ENCODE data around the gene TRMT5.

DNA sequence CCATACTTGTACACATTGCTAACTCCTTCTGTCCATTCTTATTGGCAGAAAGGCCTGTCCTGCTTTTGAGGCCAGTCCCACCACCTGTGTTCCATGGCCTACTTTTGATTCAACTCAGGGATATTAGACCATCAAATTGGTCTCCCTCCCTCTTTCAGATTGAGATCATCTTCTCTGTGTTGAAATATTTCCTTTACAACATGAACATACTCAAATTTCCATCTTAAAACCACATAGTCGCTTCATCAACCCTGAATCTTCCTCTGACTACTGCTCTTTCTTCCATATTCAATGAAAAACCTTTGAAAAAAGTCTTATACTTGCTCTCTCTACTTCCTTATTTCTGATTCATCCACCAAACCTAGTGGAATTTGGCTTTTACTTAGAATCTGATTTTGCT lies 34.9 kb downstream of the TRMT5 start:
- TF ChIP-seq, protein P1, sequence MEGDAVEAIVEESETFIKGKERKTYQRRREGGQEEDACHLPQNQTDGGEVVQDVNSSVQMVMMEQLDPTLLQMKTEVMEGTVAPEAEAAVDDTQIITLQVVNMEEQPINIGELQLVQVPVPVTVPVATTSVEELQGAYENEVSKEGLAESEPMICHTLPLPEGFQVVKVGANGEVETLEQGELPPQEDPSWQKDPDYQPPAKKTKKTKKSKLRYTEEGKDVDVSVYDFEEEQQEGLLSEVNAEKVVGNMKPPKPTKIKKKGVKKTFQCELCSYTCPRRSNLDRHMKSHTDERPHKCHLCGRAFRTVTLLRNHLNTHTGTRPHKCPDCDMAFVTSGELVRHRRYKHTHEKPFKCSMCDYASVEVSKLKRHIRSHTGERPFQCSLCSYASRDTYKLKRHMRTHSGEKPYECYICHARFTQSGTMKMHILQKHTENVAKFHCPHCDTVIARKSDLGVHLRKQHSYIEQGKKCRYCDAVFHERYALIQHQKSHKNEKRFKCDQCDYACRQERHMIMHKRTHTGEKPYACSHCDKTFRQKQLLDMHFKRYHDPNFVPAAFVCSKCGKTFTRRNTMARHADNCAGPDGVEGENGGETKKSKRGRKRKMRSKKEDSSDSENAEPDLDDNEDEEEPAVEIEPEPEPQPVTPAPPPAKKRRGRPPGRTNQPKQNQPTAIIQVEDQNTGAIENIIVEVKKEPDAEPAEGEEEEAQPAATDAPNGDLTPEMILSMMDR (conservative IDR thresholded peaks at IDR 0.05): no peak
- TF ChIP-seq ZFX (IDR thresholded peaks at IDR 0.05): no peak

Measured in C4-2B (cell line).